Trophoblast cell (in vitro differentiated cells and primary cell): Measurements from ENCODE around the gene STK10.
A peak's percentile ranks its signal among the peaks of the same experiment; 100 is the strongest.

ENCODE experiments used
- DNase-seq, 2 donors: peaks; one replicate each; pipeline ENCODE4 v3.0.0-alpha.2; 2016
- H2AFZ ChIP-seq: 2 replicates; pipeline ENCODE4 v1.6.1; 2013; ENCODE audit warnings: low read length, moderate library complexity, mild to moderate bottlenecking; ENCODE audit not compliant: insufficient read depth, poor library complexity
- H2AK5ac ChIP-seq: 2 replicates; pipeline ENCODE4 v1.6.1; 2013; ENCODE audit warnings: mild to moderate bottlenecking, low read length
- H2BK120ac ChIP-seq: 2 replicates; pipeline ENCODE4 v1.6.1; 2013; ENCODE audit warnings: low read length, mild to moderate bottlenecking, moderate library complexity; ENCODE audit not compliant: insufficient read depth, poor library complexity
- H2BK12ac ChIP-seq: 2 replicates; pipeline ENCODE4 v1.6.1; 2013; ENCODE audit warnings: mild to moderate bottlenecking, low read length, moderate library complexity
- H2BK5ac ChIP-seq: 2 replicates; pipeline ENCODE4 v1.6.1; 2013; ENCODE audit warnings: low read length, low read depth, moderate library complexity, mild to moderate bottlenecking; ENCODE audit not compliant: poor library complexity
- H3K14ac ChIP-seq: 2 replicates; pipeline ENCODE4 v1.6.1; 2013; ENCODE audit warnings: mild to moderate bottlenecking, low read length
- H3K18ac ChIP-seq: 2 replicates; pipeline ENCODE4 v1.6.1; 2013; ENCODE audit warnings: mild to moderate bottlenecking, low read length
- H3K23ac ChIP-seq: 2 replicates; pipeline ENCODE4 v1.6.1; 2013; ENCODE audit warnings: low read length
- H3K27ac ChIP-seq: 2 replicates; pipeline ENCODE4 v1.5.1; 2013; ENCODE audit warnings: low read depth, mild to moderate bottlenecking, inconsistent platforms, low read length, moderate library complexity
- H3K27me3 ChIP-seq: 2 replicates; pipeline ENCODE4 v1.6.1; 2013; ENCODE audit warnings: inconsistent platforms, mild to moderate bottlenecking, low read length, moderate library complexity; ENCODE audit not compliant: insufficient read depth
- H3K36me3 ChIP-seq, 2 experiments: 1 replicate in 1 of 2; 2 replicates in 1 of 2; pipeline ENCODE4 v1.6.1; 2013; ENCODE audit warnings: low read length in 2 of 2, mild to moderate bottlenecking in 2 of 2, moderate library complexity in 1 of 2; ENCODE audit not compliant: insufficient read depth in 2 of 2, control insufficient read depth in 1 of 2
- H3K4ac ChIP-seq: 2 replicates; pipeline ENCODE4 v1.6.1; 2013; ENCODE audit warnings: low read depth, mild to moderate bottlenecking, low read length, moderate library complexity
- H3K4me1 ChIP-seq, 2 experiments: 1 replicate in 1 of 2; 2 replicates in 1 of 2; pipeline ENCODE4 v1.6.1; 2013; ENCODE audit warnings: low read length in 2 of 2, mild to moderate bottlenecking in 2 of 2, moderate library complexity in 1 of 2; ENCODE audit not compliant: insufficient read depth in 2 of 2, control insufficient read depth in 1 of 2
- H3K4me2 ChIP-seq: 2 replicates; pipeline ENCODE4 v1.6.1; 2013; ENCODE audit warnings: inconsistent platforms, mild to moderate bottlenecking, low read length, moderate library complexity
- H3K4me3 ChIP-seq: 2 replicates; pipeline ENCODE4 v1.5.1; 2013; ENCODE audit warnings: mild to moderate bottlenecking, low read depth, low read length, inconsistent platforms
- H3K79me1 ChIP-seq: one replicate; pipeline ENCODE4 v1.6.1; 2013; ENCODE audit warnings: low read length
- H3K79me2 ChIP-seq: 2 replicates; pipeline ENCODE4 v1.6.1; 2013; ENCODE audit warnings: low read length, mild to moderate bottlenecking; ENCODE audit not compliant: control insufficient read depth, insufficient read depth, poor library complexity
- H3K9ac ChIP-seq: 2 replicates; pipeline ENCODE4 v1.6.1; 2013; ENCODE audit warnings: mild to moderate bottlenecking, low read length
- H3K9me3 ChIP-seq: 2 replicates; pipeline ENCODE4 v1.6.1; 2013; ENCODE audit warnings: low read depth, mild to moderate bottlenecking, control low read depth, inconsistent platforms, low read length; ENCODE audit not compliant: insufficient read depth
- H4K12ac ChIP-seq: 2 replicates; pipeline ENCODE4 v1.6.1; 2013; ENCODE audit warnings: low read depth, mild to moderate bottlenecking, low read length, moderate library complexity
- H4K8ac ChIP-seq: 2 replicates; pipeline ENCODE4 v1.6.1; 2013; ENCODE audit warnings: low read depth, mild to moderate bottlenecking, low read length, moderate library complexity
- H4K91ac ChIP-seq: one replicate; pipeline ENCODE4 v1.6.1; 2013; ENCODE audit warnings: low read depth, mild to moderate bottlenecking, low read length, moderate library complexity
- WGBS: extraction: QIAGEN DNeasy Blood & Tissue Kit; methylation state at CpG from one replicate; pipeline ENCODE4 v1.1.7; 2013; ENCODE audit warnings: missing lambda C conversion rate; ENCODE audit not compliant: insufficient read length, insufficient coverage; ENCODE audit errors: extremely low coverage; 5-methylcytosine and 5-hydroxymethylcytosine counted together

STK10 gene

DNA sequence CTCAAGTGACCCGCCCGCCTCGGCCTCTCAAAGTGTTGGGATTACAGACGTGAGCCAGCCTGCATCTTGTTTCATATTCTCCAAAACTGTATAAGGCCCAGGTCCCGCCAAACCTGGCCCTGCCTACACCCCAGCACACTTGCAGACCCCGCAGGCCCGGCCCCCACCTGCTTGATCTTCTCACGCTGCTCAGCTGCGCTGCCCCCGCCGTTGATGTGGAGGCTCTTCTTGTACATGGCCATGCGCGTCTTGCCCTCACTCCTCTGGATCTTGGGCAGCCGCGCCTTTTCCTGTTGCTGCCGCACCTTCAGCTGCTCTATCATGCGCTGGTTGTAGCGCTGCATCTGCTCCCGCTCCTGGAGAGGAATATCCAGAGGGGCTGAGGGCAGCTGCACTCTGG, 132.6 kb downstream of the STK10 start:
- no CpG with 5 or more reads among the region's 19 CpGs for WGBS

DNA sequence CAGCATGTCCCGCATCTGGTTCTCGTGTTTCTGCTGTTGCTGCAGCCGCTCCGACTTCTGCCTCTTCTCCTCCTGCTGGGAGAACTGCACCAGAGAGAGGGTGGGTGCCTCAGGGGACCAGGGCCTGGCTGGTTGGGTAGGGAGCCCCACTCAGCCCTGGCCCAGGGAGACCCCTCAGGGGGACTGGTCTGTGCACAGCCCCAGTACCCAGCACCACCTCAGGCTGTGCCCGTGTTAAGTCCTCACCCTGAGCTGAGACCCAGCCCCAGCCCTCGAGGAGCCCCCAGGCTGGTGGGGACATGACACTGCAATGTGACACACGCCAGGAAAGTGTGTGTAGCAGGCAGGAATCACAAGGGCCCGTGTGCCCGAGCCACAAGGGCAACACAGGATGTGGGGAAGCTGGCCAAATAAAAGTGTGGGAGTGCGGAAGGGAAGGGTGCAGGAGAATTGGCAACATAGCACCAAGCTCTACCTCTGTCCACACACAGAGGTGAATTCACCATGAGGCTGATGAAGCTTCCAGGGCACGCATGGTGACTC, 133.3 kb downstream of the STK10 start:
- Histone ChIP-seq H2BK5ac (no peak overlapping the region), H3K14ac (no peak overlapping the region), H4K8ac (no peak overlapping the region), H3K36me3 (peaks cover 56 to 66% of the 10 kb centered on the region in 2 experiments), H3K9ac (no peak overlapping the region), H4K12ac (no peak overlapping the region), H3K4me3 (no peak overlapping the region), H3K4ac (no peak overlapping the region), H2AK5ac (no peak overlapping the region), H3K27me3 (no peaks in the 10 kb centered on the region), H3K4me2 (no peak overlapping the region), H3K27ac (no peak overlapping the region), H3K18ac (no peak overlapping the region), H3K9me3 (peaks cover 2% of the 10 kb centered on the region), H3K79me1 (no peaks in the 10 kb centered on the region), H2BK120ac (no peak overlapping the region), H3K79me2 (no peaks in the 10 kb centered on the region), H3K23ac (no peak overlapping the region), H3K4me1 (no peaks in the 10 kb centered on the region), H2BK12ac (no peak overlapping the region), H2AFZ (no peak overlapping the region), H4K91ac (no peak overlapping the region)
- no CpG with 5 or more reads among the region's 11 CpGs for WGBS
- DNase-seq, result no peak

More for the DNA sequence above, 132.6 kb downstream of the STK10 start:
- H4K8ac ChIP-seq, result no peak overlapping the region
- no peak overlapping the region for H3K4ac ChIP-seq
- peaks cover 56 to 69% of the 10 kb centered on the region in 2 experiments for H3K36me3 ChIP-seq
- no peaks in the 10 kb centered on the region for H3K79me1 ChIP-seq
- no peak overlapping the region for H3K4me2 ChIP-seq
- no peaks in the 10 kb centered on the region for H3K4me1 ChIP-seq
- no peak overlapping the region for H2AFZ ChIP-seq
- no peak overlapping the region for H2BK120ac ChIP-seq
- no peak overlapping the region for H3K18ac ChIP-seq
- no peaks in the 10 kb centered on the region for H3K79me2 ChIP-seq
- no peak overlapping the region for H4K91ac ChIP-seq
- no peak for DNase-seq
- H2AK5ac ChIP-seq, result no peak overlapping the region
- H3K9ac ChIP-seq, result no peak overlapping the region
- H4K12ac ChIP-seq, result no peak overlapping the region
- no peaks in the 10 kb centered on the region for H3K27me3 ChIP-seq
- no peak overlapping the region for H3K27ac ChIP-seq
- H2BK12ac ChIP-seq, result no peak overlapping the region
- H3K4me3 ChIP-seq, result no peak overlapping the region
- H3K23ac ChIP-seq, result no peak overlapping the region
- peaks cover 2% of the 10 kb centered on the region for H3K9me3 ChIP-seq
- H2BK5ac ChIP-seq, result no peak overlapping the region
- H3K14ac ChIP-seq, result no peak overlapping the region

DNA sequence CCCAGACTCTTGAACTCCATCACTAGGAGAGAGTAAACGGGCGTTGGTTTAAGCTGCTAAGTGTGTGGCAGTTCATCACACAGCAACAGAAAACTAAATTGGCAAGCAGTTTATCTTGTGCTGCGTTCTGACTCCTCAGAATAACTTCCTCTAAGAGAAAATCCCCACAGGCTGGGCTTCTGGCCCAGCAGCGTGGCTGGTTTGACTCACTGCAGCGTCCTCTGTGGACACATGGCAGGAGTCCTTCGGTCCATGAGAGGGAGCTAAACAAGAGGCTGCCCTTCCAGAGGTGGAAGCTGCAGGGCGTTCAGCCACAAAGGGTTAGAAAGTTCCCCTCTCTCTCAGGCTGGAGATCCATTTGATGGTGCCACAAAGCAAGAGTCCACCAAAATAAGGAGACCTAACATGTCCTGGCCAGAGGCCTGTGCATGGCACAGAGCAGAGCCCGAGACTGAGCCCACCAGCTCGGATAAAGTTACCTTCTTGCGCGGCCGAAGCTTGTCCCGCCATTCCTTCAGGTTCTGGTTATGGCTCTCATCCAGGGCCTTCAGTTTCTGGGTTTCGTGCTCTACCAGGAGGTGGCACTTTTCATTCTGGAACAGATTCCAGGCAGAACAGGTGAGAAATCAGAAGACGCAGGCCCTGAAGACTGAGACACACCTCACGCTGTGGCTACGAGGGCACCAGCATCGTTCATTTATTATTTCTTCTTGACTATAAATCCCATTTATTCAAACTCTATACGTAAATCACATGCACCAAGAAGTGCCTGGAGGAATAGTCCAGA, 135.4 kb downstream of the STK10 start:
- no CpG with 5 or more reads among the region's 19 CpGs for WGBS
- H3K23ac ChIP-seq, result no peak overlapping the region
- H3K14ac ChIP-seq, result no peak overlapping the region
- H3K27me3 ChIP-seq, result no peaks in the 10 kb centered on the region
- H4K12ac ChIP-seq, result no peak overlapping the region
- no peak overlapping the region for H3K4me2 ChIP-seq
- no peak overlapping the region for H2AK5ac ChIP-seq
- H3K4ac ChIP-seq, result no peak overlapping the region
- H3K27ac ChIP-seq, result no peak overlapping the region
- no peak overlapping the region for H2BK120ac ChIP-seq
- H3K4me3 ChIP-seq, result no peak overlapping the region
- no peaks in the 10 kb centered on the region for H3K79me1 ChIP-seq
- H2BK5ac ChIP-seq, result no peak overlapping the region
- no peaks in the 10 kb centered on the region for H3K4me1 ChIP-seq
- H3K18ac ChIP-seq, result no peak overlapping the region
- H3K9ac ChIP-seq, result no peak overlapping the region
- no peak overlapping the region for H4K91ac ChIP-seq
- no peak overlapping the region for H4K8ac ChIP-seq
- H2BK12ac ChIP-seq, result no peak overlapping the region
- peaks cover 60 to 69% of the 10 kb centered on the region in 2 experiments for H3K36me3 ChIP-seq
- no peaks in the 10 kb centered on the region for H3K79me2 ChIP-seq
- peak in 1 of 2 donors; percentile 20 for DNase-seq
- no peak overlapping the region for H2AFZ ChIP-seq
- peaks cover 2% of the 10 kb centered on the region for H3K9me3 ChIP-seq

DNA sequence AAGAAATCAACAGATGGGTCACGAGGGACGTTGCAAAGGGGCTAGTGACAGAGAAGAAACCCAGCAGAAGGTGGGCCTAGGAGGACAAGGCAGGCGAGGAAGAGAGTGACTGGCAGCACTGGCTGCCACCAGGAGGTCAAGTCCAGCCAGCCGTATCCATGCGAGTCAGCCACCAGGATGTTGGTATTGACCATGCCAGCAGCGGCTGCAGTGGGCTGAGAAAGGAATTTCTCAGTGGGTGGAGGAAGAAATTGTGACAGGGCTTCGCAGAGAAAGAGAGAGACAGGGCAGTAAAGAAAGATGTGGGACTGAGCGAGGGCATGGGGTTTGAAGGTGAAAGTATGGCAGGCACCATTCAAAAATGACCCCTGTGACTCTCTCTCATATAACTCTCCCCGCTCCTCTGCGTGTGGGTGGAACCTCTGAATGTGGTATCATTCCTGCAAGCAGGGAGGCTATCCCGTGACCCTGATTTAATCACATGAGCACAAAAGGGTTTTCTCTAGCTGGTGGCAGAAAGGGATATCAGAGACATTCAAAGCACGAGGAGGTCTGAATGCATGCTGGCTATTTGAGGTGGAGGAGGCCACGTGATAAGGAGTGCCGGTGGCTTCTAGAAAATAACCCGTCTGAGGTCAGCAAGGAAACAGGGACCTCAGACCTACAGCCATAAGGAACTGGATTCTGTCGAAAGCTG, 136.2 kb downstream of the STK10 start:
- H3K9ac ChIP-seq, result no peak overlapping the region
- no peaks in the 10 kb centered on the region for H3K27me3 ChIP-seq
- no peaks in the 10 kb centered on the region for H3K9me3 ChIP-seq
- H3K79me1 ChIP-seq, result no peaks in the 10 kb centered on the region
- no peak for DNase-seq
- no peak overlapping the region for H4K12ac ChIP-seq
- no peak overlapping the region for H3K27ac ChIP-seq
- no CpG with 5 or more reads among the region's 16 CpGs for WGBS
- no peak overlapping the region for H2BK12ac ChIP-seq
- no peak overlapping the region for H2AFZ ChIP-seq
- H3K79me2 ChIP-seq, result no peaks in the 10 kb centered on the region
- H3K14ac ChIP-seq, result no peak overlapping the region
- no peak overlapping the region for H3K4me2 ChIP-seq
- no peak overlapping the region for H2AK5ac ChIP-seq
- H4K91ac ChIP-seq, result no peak overlapping the region
- H3K36me3 ChIP-seq, result peaks cover 52 to 66% of the 10 kb centered on the region in 2 experiments
- no peak overlapping the region for H3K18ac ChIP-seq
- H3K23ac ChIP-seq, result no peak overlapping the region
- H3K4ac ChIP-seq, result no peak overlapping the region
- H3K4me1 ChIP-seq, result no peaks in the 10 kb centered on the region
- no peak overlapping the region for H2BK5ac ChIP-seq
- no peak overlapping the region for H4K8ac ChIP-seq
- no peak overlapping the region for H2BK120ac ChIP-seq
- H3K4me3 ChIP-seq, result no peak overlapping the region
